CD14-positive monocyte (primary cell): ENCODE measurements around the gene ALKBH8. TPM values are rescaled to one million over a fixed set of nuclear protein-coding genes. Genes with fewer than 3 reads are reported as not detected.

Experiments
- DNase-seq, 3 donors: peaks; one replicate each; pipeline ENCODE4 v3.0.0-alpha.2; 2011 to 2022
- H2AFZ ChIP-seq: 2 replicates; pipeline ENCODE4 v1.6.0; 2012; ENCODE audit warnings: mild to moderate bottlenecking, low read depth, low read length, inconsistent platforms; ENCODE audit not compliant: insufficient read depth, poor library complexity, severe bottlenecking
- H3K27ac ChIP-seq, 2 donors: 1 replicate in 1 of 2; 2 replicates in 1 of 2; pipeline ENCODE4 v1.5.1; 2012 to 2013; ENCODE audit warnings: low read length in 2 of 2, control low read depth in 1 of 2, inconsistent platforms in 1 of 2, low read depth in 1 of 2, mild to moderate bottlenecking in 1 of 2
- H3K27me3 ChIP-seq, 2 donors: one replicate each; pipeline versions ENCODE4 v1.6.0 to v1.6.1; 2011 to 2013; ENCODE audit warnings: low read length in 2 of 2; ENCODE audit not compliant: control insufficient read depth in 2 of 2, insufficient read depth in 2 of 2
- H3K36me3 ChIP-seq, 2 donors: replicated peaks in 1 of 2; 1 replicate in 1 of 2; 2 replicates in 1 of 2; pipeline versions ENCODE4 v1.5.1 to v1.6.1; 2012 to 2013; ENCODE audit warnings: low read length in 2 of 2, control low read depth in 1 of 2, inconsistent platforms in 1 of 2, mild to moderate bottlenecking in 1 of 2; ENCODE audit not compliant: insufficient read depth in 2 of 2, control insufficient read depth in 1 of 2
- H3K4me1 ChIP-seq, 2 donors: 1 replicate in 1 of 2; 2 replicates in 1 of 2; pipeline versions ENCODE4 v1.5.1 to v1.6.1; 2012 to 2013; ENCODE audit warnings: low read length in 2 of 2, control low read depth in 1 of 2, inconsistent platforms in 1 of 2, mild to moderate bottlenecking in 1 of 2, moderate library complexity in 1 of 2; ENCODE audit not compliant: insufficient read depth in 2 of 2, control insufficient read depth in 1 of 2
- H3K4me2 ChIP-seq: replicated peaks from 2 replicates; pipeline ENCODE3; 2012; ENCODE audit warnings: low read length, moderate library complexity, mild to moderate bottlenecking; ENCODE audit not compliant: poor library complexity, severe bottlenecking; ENCODE audit errors: extremely low read depth
- H3K4me3 ChIP-seq, 3 experiments: fragments of 200-600 bp in 1 of 3; sonication (generic) in 1 of 3; replicated peaks in 1 of 3; 1 replicate in 2 of 3; 2 replicates in 1 of 3; pipeline ENCODE4 v1.5.1; 2011 to 2013; ENCODE audit warnings: low read length in 3 of 3, mild to moderate bottlenecking in 3 of 3, control low read depth in 2 of 3, low read depth in 2 of 3, inconsistent platforms in 1 of 3, moderate library complexity in 1 of 3
- H3K79me2 ChIP-seq: 2 replicates; pipeline ENCODE4 v1.6.0; 2012; ENCODE audit warnings: mild to moderate bottlenecking, control low read depth, inconsistent platforms, low read length, moderate library complexity; ENCODE audit not compliant: insufficient read depth
- H3K9ac ChIP-seq: 2 replicates; pipeline ENCODE4 v1.6.0; 2017; ENCODE audit warnings: low read length, mild to moderate bottlenecking; ENCODE audit not compliant: insufficient read depth, poor library complexity, severe bottlenecking
- H3K9me3 ChIP-seq, 2 donors: replicated peaks in 1 of 2; 1 replicate in 1 of 2; 2 replicates in 1 of 2; pipeline versions ENCODE4 v1.5.1 to v1.6.1; 2012 to 2013; ENCODE audit warnings: low read length in 2 of 2, control low read depth in 1 of 2; ENCODE audit not compliant: control insufficient read depth in 1 of 2, insufficient read depth in 1 of 2
- H4K20me1 ChIP-seq: 2 replicates; pipeline ENCODE4 v1.6.0; 2012; ENCODE audit warnings: mild to moderate bottlenecking, low read length, control low read depth, moderate library complexity; ENCODE audit not compliant: insufficient read depth
- H3K27ac Mint-ChIP-seq, 7 donors: one replicate each; pipeline ENCODE4 v1.8.0; 2020; ENCODE audit warnings: mild to moderate bottlenecking in 7 of 7, mixed read lengths in 7 of 7, moderate library complexity in 6 of 7, inconsistent platforms in 2 of 7
- H3K27me3 Mint-ChIP-seq, 3 donors: one replicate each; pipeline ENCODE4 v1.8.0; 2021 to 2022; ENCODE audit warnings: low read depth in 3 of 3, mild to moderate bottlenecking in 3 of 3, mixed read lengths in 3 of 3, moderate library complexity in 3 of 3, inconsistent platforms in 1 of 3
- H3K36me3 Mint-ChIP-seq, 2 donors: one replicate each; pipeline ENCODE4 v1.8.0; 2020; ENCODE audit warnings: mixed read lengths in 2 of 2, inconsistent platforms in 1 of 2, mild to moderate bottlenecking in 1 of 2
- H3K4me1 Mint-ChIP-seq: one replicate; pipeline ENCODE4 v1.8.0; 2020; ENCODE audit warnings: mild to moderate bottlenecking, mixed read lengths
- H3K4me3 Mint-ChIP-seq, 2 donors: one replicate each; pipeline ENCODE4 v1.8.0; 2020; ENCODE audit warnings: mild to moderate bottlenecking in 2 of 2, mixed read lengths in 2 of 2, moderate library complexity in 1 of 2
- H3K9me3 Mint-ChIP-seq, 7 donors: one replicate each; pipeline ENCODE4 v1.8.0; 2020 to 2022; ENCODE audit warnings: mixed read lengths in 7 of 7, mild to moderate bottlenecking in 6 of 7, moderate library complexity in 6 of 7, inconsistent platforms in 2 of 7
- WGBS: methylation state at CpG from one replicate; pipeline ENCODE4 v1.1.5; 2013; ENCODE audit warnings: missing lambda C conversion rate; ENCODE audit not compliant: insufficient coverage; 5-methylcytosine and 5-hydroxymethylcytosine counted together
- intact Hi-C, 2 donors: fragments of 100-400 bp; cut with micrococcal nuclease; formaldehyde crosslinking; loops; one replicate each; pipeline versions ENCODE4 v1.15.0 to v1.15.1; 2023
- polyA plus RNA-seq, 3 donors: library from polyadenylated mRNA; depleted of rRNA in 1 of 3; unstranded in 2 of 3; stranded (reverse) in 1 of 3; fragments of 300-500 nt in 2 of 3; fragments of >200 nt in 1 of 3; fragmentation: Illumina TruSeq in 2 of 3; gene quantifications; 1 replicate in 2 of 3; 2 replicates in 1 of 3; pipeline ENCODE4 v1.2.3, GENCODE V29; 2012 to 2021
- TF ChIP-seq, protein P1 (sequence below): fragments of 200-600 bp; IDR thresholded peaks from one replicate; pipeline ENCODE4 v1.8.0; 2022; ENCODE audit warnings: antibody characterized with exemption, mild to moderate bottlenecking

The ALKBH8 gene
- polyA plus RNA-seq, 3 donors: 0.83 to 2.6 (median 1.8) TPM

DNA sequence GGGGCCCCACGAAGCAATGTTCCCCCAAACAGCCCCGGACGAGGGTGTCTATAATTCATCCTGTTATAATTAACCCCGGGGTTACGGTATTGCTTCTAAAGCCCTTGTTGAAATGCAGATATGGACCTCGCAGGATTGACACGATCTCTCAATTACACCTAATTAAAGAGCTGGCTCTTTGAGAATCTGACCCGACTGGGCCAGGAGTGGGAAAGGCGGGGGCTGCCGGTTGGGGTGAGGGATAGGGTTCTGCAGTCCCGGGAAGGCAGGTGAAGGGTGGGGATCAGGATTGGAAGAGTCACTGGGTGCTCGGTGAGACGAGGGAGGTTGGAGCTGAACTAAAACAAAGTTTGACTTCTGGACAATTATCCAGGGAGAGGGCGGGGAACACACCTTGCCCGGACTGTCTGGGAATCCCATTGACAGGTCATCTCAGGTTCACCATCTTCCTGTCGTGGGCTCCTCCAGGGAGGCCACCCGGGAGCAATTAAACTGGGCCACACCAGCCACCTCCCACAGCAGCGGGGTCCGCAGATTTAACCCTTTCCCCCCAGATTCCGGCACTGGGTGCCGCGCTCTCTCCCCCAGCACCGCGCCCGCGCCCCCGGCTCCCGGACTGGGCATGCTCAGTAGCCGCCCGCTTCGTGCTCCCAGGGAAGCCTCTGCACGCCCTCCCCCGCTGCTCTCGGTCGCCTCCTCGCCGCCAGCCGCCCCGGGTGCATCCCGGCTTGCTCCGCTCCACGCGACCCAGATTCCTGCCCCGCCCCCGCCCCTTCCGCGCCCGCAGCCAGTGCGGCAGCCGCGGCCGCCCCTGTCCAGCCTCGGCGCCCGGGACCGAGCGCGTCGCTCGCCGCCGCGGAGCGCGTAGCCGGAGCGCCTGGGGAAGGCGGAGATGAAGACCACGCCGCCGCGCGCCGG, 25.2 kb upstream of the ALKBH8 start, which contains the start of gene ELMOD1:
Gene ELMOD1 (plus strand): TSS at position 688 of the 918 bp plus-strand sequence. CDS start 27,043 bp downstream, outside the sequence.
- DNase-seq: no peak
- Mint-ChIP-seq H3K4me3 (peak within 1 kb of the TSS; percentile 70 to 89), H3K27ac (no peak within 1 kb of the TSS), H3K27me3 (peaks cover 78 to 86% (median 78%) of the 10 kb centered on the region in 3 donors), H3K4me1 (peaks cover 16% of the 10 kb centered on the region), H3K36me3 (peaks cover 3 to 5% of the 10 kb centered on the region in 2 donors), H3K9me3 (peaks cover 0 to 23% (median 10%) of the 10 kb centered on the region in 7 donors)
- Histone ChIP-seq H3K4me1 (peaks cover 11 to 12% of the 10 kb centered on the region in 2 donors), H3K4me3 (peak within 1 kb of the TSS in 1 of 3 experiments; percentile 47), H3K9me3 (peaks cover 0 to 25% of the 10 kb centered on the region in 2 donors), H3K4me2 (peak within 1 kb of the TSS; percentile 52), H3K79me2 (no peaks in the 10 kb centered on the region), H4K20me1 (no peaks in the 10 kb centered on the region), H2AFZ (peak within 1 kb of the TSS; percentile 21), H3K9ac (no peak within 1 kb of the TSS), H3K27ac (no peak within 1 kb of the TSS), H3K27me3 (peaks cover 84 to 88% of the 10 kb centered on the region in 2 donors), H3K36me3 (no peaks in the 10 kb centered on the region)
- under 1% methylated on average over 69 of the region's 74 CpGs for WGBS
- TF ChIP-seq, protein P1, sequence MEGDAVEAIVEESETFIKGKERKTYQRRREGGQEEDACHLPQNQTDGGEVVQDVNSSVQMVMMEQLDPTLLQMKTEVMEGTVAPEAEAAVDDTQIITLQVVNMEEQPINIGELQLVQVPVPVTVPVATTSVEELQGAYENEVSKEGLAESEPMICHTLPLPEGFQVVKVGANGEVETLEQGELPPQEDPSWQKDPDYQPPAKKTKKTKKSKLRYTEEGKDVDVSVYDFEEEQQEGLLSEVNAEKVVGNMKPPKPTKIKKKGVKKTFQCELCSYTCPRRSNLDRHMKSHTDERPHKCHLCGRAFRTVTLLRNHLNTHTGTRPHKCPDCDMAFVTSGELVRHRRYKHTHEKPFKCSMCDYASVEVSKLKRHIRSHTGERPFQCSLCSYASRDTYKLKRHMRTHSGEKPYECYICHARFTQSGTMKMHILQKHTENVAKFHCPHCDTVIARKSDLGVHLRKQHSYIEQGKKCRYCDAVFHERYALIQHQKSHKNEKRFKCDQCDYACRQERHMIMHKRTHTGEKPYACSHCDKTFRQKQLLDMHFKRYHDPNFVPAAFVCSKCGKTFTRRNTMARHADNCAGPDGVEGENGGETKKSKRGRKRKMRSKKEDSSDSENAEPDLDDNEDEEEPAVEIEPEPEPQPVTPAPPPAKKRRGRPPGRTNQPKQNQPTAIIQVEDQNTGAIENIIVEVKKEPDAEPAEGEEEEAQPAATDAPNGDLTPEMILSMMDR: no peak
- intact Hi-C loops: no loop called here

DNA sequence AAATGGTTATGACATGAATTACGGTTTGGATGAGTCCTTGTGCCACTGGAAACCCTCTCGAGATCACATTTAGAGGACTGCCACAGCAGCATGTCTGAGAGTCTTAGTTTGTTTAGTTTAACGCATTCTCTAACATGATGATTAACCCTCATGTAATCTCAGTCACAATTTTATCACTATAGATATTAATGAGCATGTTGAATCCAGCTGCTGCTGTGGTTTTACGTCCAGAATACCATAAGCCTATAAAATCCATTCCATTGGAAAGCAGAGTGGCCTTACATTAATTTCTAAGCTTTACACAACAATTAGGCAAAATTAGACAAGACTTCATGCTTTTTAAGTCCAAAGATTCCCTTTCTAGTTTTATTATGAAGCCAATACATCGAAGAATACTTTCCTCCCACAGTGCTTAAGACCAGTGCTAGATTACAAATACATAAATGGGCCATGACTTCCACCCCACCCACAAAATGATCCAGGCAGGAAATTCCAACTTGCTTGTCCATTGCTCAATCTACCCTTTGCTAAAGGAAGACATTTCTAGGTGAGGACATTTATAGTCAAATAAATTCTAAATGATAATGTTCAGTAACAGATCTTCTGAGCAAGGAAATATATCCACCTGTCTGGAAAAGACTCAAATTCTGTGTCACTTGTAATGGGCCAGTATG, 21.9 kb upstream of the ALKBH8 start:
- peaks cover 60 to 66% (median 61%) of the 10 kb centered on the region in 3 donors for H3K27me3 Mint-ChIP-seq
- Histone ChIP-seq H3K9ac (no peak overlapping the region), H3K27ac (no peak overlapping the region), H3K9me3 (peaks cover 0 to 12% of the 10 kb centered on the region in 2 donors), H3K4me2 (no peak overlapping the region), H3K79me2 (no peaks in the 10 kb centered on the region), H3K36me3 (no peaks in the 10 kb centered on the region), H2AFZ (no peak overlapping the region), H4K20me1 (no peaks in the 10 kb centered on the region), H3K4me1 (peaks cover 11 to 12% of the 10 kb centered on the region in 2 donors), H3K4me3 (no peak overlapping the region), H3K27me3 (peaks cover 62 to 68% of the 10 kb centered on the region in 2 donors)
- peaks cover 3 to 5% of the 10 kb centered on the region in 2 donors for H3K36me3 Mint-ChIP-seq
- peak overlapping the region in 1 of 2 donors; percentile 3 for H3K4me3 Mint-ChIP-seq
- no peak for DNase-seq
- no peak overlapping the region for H3K27ac Mint-ChIP-seq
- TF ChIP-seq, protein P1: no peak
- WGBS: 79% methylated on average over 2 of the region's 5 CpGs
- intact Hi-C loops: no loop called here
- peaks cover 16% of the 10 kb centered on the region for H3K4me1 Mint-ChIP-seq
- peaks cover 0 to 23% (median 10%) of the 10 kb centered on the region in 7 donors for H3K9me3 Mint-ChIP-seq
